IPS-18a (cell line): ENCODE measurements around the gene CCDC144A.
"Not testable (repeated sequence)": the region's sequence is repeated elsewhere in the genome, so short reads cannot be mapped to it uniquely, and the experiment has no call there.

Experiments used
- H3K27ac ChIP-seq: one replicate; pipeline ENCODE4 v1.5.1; 2013; ENCODE audit warnings: low read length
- H3K27me3 ChIP-seq: one replicate; pipeline ENCODE4 v1.6.1; 2013; ENCODE audit warnings: mild to moderate bottlenecking, low read length; ENCODE audit not compliant: control insufficient read depth, insufficient read depth
- H3K36me3 ChIP-seq: one replicate; pipeline ENCODE4 v1.6.1; 2013; ENCODE audit warnings: low read depth, low read length; ENCODE audit not compliant: control insufficient read depth
- H3K4me1 ChIP-seq: one replicate; pipeline ENCODE4 v1.6.1; 2013; ENCODE audit warnings: low read depth, low read length; ENCODE audit not compliant: control insufficient read depth
- H3K4me3 ChIP-seq: one replicate; pipeline ENCODE4 v1.5.1; 2013; ENCODE audit warnings: low read length
- H3K9ac ChIP-seq: one replicate; pipeline ENCODE4 v1.6.1; 2013; ENCODE audit warnings: mild to moderate bottlenecking, low read length, moderate library complexity
- H3K9me3 ChIP-seq: one replicate; pipeline ENCODE4 v1.6.1; 2013; ENCODE audit warnings: low read depth, low read length; ENCODE audit not compliant: control insufficient read depth

The CCDC144A gene

GRCh38 chr17:16683290-16684138, 6.5 kb upstream of the CCDC144A start:
- not testable (repeated sequence) for H3K4me3 ChIP-seq, H3K27ac ChIP-seq, H3K9me3 ChIP-seq, H3K27me3 ChIP-seq, H3K9ac ChIP-seq, H3K36me3 ChIP-seq
- peaks cover 12% of the 10 kb centered on the region for H3K4me1 ChIP-seq

- not testable (repeated sequence) for H3K4me3 ChIP-seq, H3K9ac ChIP-seq, H3K27me3 ChIP-seq, H3K9me3 ChIP-seq, H3K36me3 ChIP-seq, H3K27ac ChIP-seq
- peaks cover 12% of the 10 kb centered on the region for H3K4me1 ChIP-seq
Observed at GRCh38 chr17:16686019-16686418, 4.0 kb upstream of the CCDC144A start.

- H3K27me3 ChIP-seq, H3K9ac ChIP-seq, H3K9me3 ChIP-seq, H3K27ac ChIP-seq, H3K36me3 ChIP-seq, H3K4me3 ChIP-seq: not testable (repeated sequence)
- H3K4me1 ChIP-seq, result peaks cover 12% of the 10 kb centered on the region
Observed at GRCh38 chr17:16687151-16687550, 2.9 kb upstream of the CCDC144A start.

GRCh38 chr17:16690447-16690846, 406 bp downstream of the CCDC144A start:
- not testable (repeated sequence) for H3K27me3 ChIP-seq, H3K9me3 ChIP-seq, H3K27ac ChIP-seq, H3K9ac ChIP-seq, H3K36me3 ChIP-seq, H3K4me3 ChIP-seq
- H3K4me1 ChIP-seq, result peaks cover 12% of the 10 kb centered on the region

- not testable (repeated sequence) for H3K9me3 ChIP-seq, H3K4me3 ChIP-seq, H3K27ac ChIP-seq, H3K4me1 ChIP-seq, H3K27me3 ChIP-seq, H3K9ac ChIP-seq, H3K36me3 ChIP-seq
Observed at GRCh38 chr17:16697603-16698002, 7.6 kb downstream of the CCDC144A start.

GRCh38 chr17:16745492-16746203, 55.6 kb downstream of the CCDC144A start:
- not testable (repeated sequence) for H3K4me1 ChIP-seq, H3K27me3 ChIP-seq, H3K9ac ChIP-seq, H3K27ac ChIP-seq, H3K36me3 ChIP-seq, H3K9me3 ChIP-seq
- peak overlapping the region; percentile 27 for H3K4me3 ChIP-seq

- H3K36me3 ChIP-seq, result not testable (repeated sequence)
- H3K4me3 ChIP-seq, result peak overlapping the region; percentile 27
Observed at GRCh38 chr17:16746571-16746970, 56.5 kb downstream of the CCDC144A start.

GRCh38 chr17:16750515-16750914, 60.5 kb downstream of the CCDC144A start:
- not testable (repeated sequence) for H3K27ac ChIP-seq, H3K4me1 ChIP-seq, H3K36me3 ChIP-seq, H3K9me3 ChIP-seq, H3K27me3 ChIP-seq, H3K9ac ChIP-seq, H3K4me3 ChIP-seq

More at GRCh38 chr17:16746571-16746970, 56.5 kb downstream of the CCDC144A start:
- not testable (repeated sequence) for H3K9ac ChIP-seq, H3K9me3 ChIP-seq, H3K27me3 ChIP-seq, H3K4me1 ChIP-seq, H3K27ac ChIP-seq

GRCh38 chr17:16751224-16751923, 61.3 kb downstream of the CCDC144A start:
- not testable (repeated sequence) for H3K36me3 ChIP-seq, H3K27ac ChIP-seq, H3K4me3 ChIP-seq, H3K27me3 ChIP-seq, H3K4me1 ChIP-seq, H3K9me3 ChIP-seq, H3K9ac ChIP-seq

GRCh38 chr17:16751924-16752287, 61.9 kb downstream of the CCDC144A start:
- not testable (repeated sequence) for H3K27me3 ChIP-seq, H3K9me3 ChIP-seq, H3K36me3 ChIP-seq, H3K27ac ChIP-seq, H3K4me1 ChIP-seq, H3K9ac ChIP-seq, H3K4me3 ChIP-seq

GRCh38 chr17:16757520-16757919, 67.5 kb downstream of the CCDC144A start:
- not testable (repeated sequence) for H3K9ac ChIP-seq, H3K9me3 ChIP-seq, H3K4me1 ChIP-seq, H3K4me3 ChIP-seq, H3K27ac ChIP-seq, H3K27me3 ChIP-seq, H3K36me3 ChIP-seq
